B cell (primary cell): ENCODE measurements around the gene MAPK14. TPM values are rescaled to one million over a fixed set of nuclear protein-coding genes. Genes with fewer than 3 reads are reported as not detected.
"Not testable (repeated sequence)": the region's sequence is repeated elsewhere in the genome, so short reads cannot be mapped to it uniquely, and the experiment has no call there.

Experiments used
- ATAC-seq: fragments of 200-7000 bp; cut with Tn5 transposase; one replicate; pipeline ENCODE4 v1.10.0; 2021; ENCODE audit warnings: low read depth, mild to moderate bottlenecking, moderate number of reproducible peaks, moderate library complexity
- CTCF ChIA-PET: fragments of 350-600 bp; sonication (Branson Sonifier 250); formaldehyde crosslinking; loops from one replicate; lab custom pipeline; 2021; ENCODE audit warnings: antibody characterized with exemption, inconsistent platforms; lab: Charles Lee
- POLR2A ChIA-PET: fragments of 350-600 bp; sonication (Branson Sonifier 250); formaldehyde crosslinking; loops from one replicate; lab custom pipeline; 2021; ENCODE audit warnings: antibody characterized with exemption; lab: Charles Lee
- DNase-seq: peaks from one replicate; pipeline ENCODE4 v3.0.0; 2013
- H2AFZ ChIP-seq: 2 replicates; pipeline ENCODE4 v1.6.1; 2012; ENCODE audit warnings: mild to moderate bottlenecking, low read depth, low read length; ENCODE audit not compliant: insufficient read depth, poor library complexity, severe bottlenecking
- H3K27ac ChIP-seq, 2 donors: 1 replicate in 1 of 2; 2 replicates in 1 of 2; pipeline ENCODE4 v1.5.1; 2012 to 2013; ENCODE audit warnings: low read length in 2 of 2, mild to moderate bottlenecking in 2 of 2, moderate library complexity in 1 of 2
- H3K27me3 ChIP-seq, 4 experiments: fragments of 200-600 bp in 1 of 4; sonication (generic) in 1 of 4; replicated peaks in 1 of 4; 1 replicate in 2 of 4; 2 replicates in 2 of 4; pipeline versions ENCODE4 v1.6.1 to v1.7.0; 2013 to 2016; ENCODE audit warnings: low read length in 3 of 4, mild to moderate bottlenecking in 2 of 4, mixed read lengths in 1 of 4, moderate library complexity in 1 of 4; ENCODE audit not compliant: insufficient read depth in 4 of 4, control insufficient read depth in 3 of 4; ENCODE audit errors: control extremely low read depth in 1 of 4
- H3K36me3 ChIP-seq, 2 experiments: replicated peaks in 1 of 2; 1 replicate in 1 of 2; 2 replicates in 1 of 2; pipeline versions ENCODE4 v1.6.1 to v1.7.1; 2013; ENCODE audit warnings: low read length in 1 of 2; ENCODE audit not compliant: insufficient read depth in 2 of 2, control insufficient read depth in 1 of 2; ENCODE audit errors: control extremely low read depth in 1 of 2, extremely low read depth in 1 of 2
- H3K4me1 ChIP-seq, 2 donors: fragments of 200-600 bp in 1 of 2; sonication (generic) in 1 of 2; 1 replicate in 1 of 2; 2 replicates in 1 of 2; pipeline versions ENCODE4 v1.5.1 to v1.6.1; 2013 to 2017; ENCODE audit warnings: low read length in 2 of 2; ENCODE audit not compliant: control insufficient read depth in 2 of 2, insufficient read depth in 2 of 2
- H3K4me2 ChIP-seq: replicated peaks from 2 replicates; pipeline ENCODE3; 2012; ENCODE audit warnings: mild to moderate bottlenecking, low read depth, low read length; ENCODE audit not compliant: poor library complexity, severe bottlenecking
- H3K4me3 ChIP-seq, 5 experiments: fragments of 200-600 bp in 1 of 5; sonication (generic) in 1 of 5; 1 replicate in 3 of 5; 2 replicates in 2 of 5; pipeline versions ENCODE4 v1.5.1 to v1.7.0; 2011 to 2016; ENCODE audit warnings: low read length in 4 of 5, mild to moderate bottlenecking in 4 of 5, low read depth in 2 of 5, control low read depth in 1 of 5, moderate library complexity in 1 of 5; ENCODE audit not compliant: insufficient read depth in 1 of 5; ENCODE audit errors: control extremely low read depth in 1 of 5, extremely low read depth in 1 of 5
- H3K79me2 ChIP-seq: fragments of 200-600 bp; sonication (generic); one replicate; pipeline ENCODE4 v1.6.0; 2016; ENCODE audit warnings: low read length; ENCODE audit not compliant: control insufficient read depth, insufficient read depth
- H3K9ac ChIP-seq: fragments of 200-600 bp; sonication (generic); 2 replicates; pipeline ENCODE4 v1.6.1; 2017; ENCODE audit warnings: mild to moderate bottlenecking, low read length, moderate library complexity
- H3K9me3 ChIP-seq, 3 donors: one replicate each; pipeline versions ENCODE4 v1.6.1 to v1.7.1; 2013; ENCODE audit warnings: low read length in 2 of 3; ENCODE audit not compliant: control insufficient read depth in 2 of 3, insufficient read depth in 1 of 3; ENCODE audit errors: control extremely low read depth in 1 of 3
- H4K20me1 ChIP-seq: 2 replicates; pipeline ENCODE4 v1.6.0; 2012; ENCODE audit warnings: mild to moderate bottlenecking, low read length; ENCODE audit not compliant: insufficient read depth, control insufficient read depth, poor library complexity, severe bottlenecking
- H3K27ac Mint-ChIP-seq: one replicate; pipeline ENCODE4 v1.8.0; 2021; ENCODE audit warnings: mixed read lengths
- H3K27me3 Mint-ChIP-seq: one replicate; pipeline ENCODE4 v1.8.0; 2021; ENCODE audit warnings: mixed read lengths
- H3K4me1 Mint-ChIP-seq: one replicate; pipeline ENCODE4 v1.8.0; 2021; ENCODE audit warnings: mixed read lengths
- H3K4me3 Mint-ChIP-seq: one replicate; pipeline ENCODE4 v1.8.0; 2021; ENCODE audit warnings: mixed read lengths
- H3K9me3 Mint-ChIP-seq: one replicate; pipeline ENCODE4 v1.8.0; 2022; ENCODE audit warnings: mixed read lengths; ENCODE audit not compliant: insufficient read depth
- WGBS: methylation state at CpG from one replicate; pipeline ENCODE4 v1.1.5; 2013; ENCODE audit warnings: missing lambda C conversion rate; ENCODE audit not compliant: insufficient coverage; 5-methylcytosine and 5-hydroxymethylcytosine counted together
- intact Hi-C: fragments of 100-400 bp; cut with micrococcal nuclease; formaldehyde crosslinking; loops from one replicate; pipeline ENCODE4 v1.10.0; 2022
- polyA plus RNA-seq: library from polyadenylated mRNA; depleted of rRNA; stranded (reverse); fragments of >200 nt; gene quantifications from 2 replicates; pipeline ENCODE4 v1.2.3, GENCODE V29; 2012
- total RNA-seq, 2 donors: library from RNA; stranded (reverse); fragments of 120-200 nt in 1 of 2; gene quantifications; 1 replicate in 1 of 2; 2 replicates in 1 of 2; pipeline versions ENCODE4 v1.2.3 to v1.2.4, GENCODE V29; 2013 to 2022
- TF ChIP-seq, protein P1 (sequence below): fragments of 200-600 bp; IDR thresholded peaks from one replicate; pipeline ENCODE4 v1.8.0; 2022; ENCODE audit warnings: antibody characterized with exemption, mild to moderate bottlenecking

MAPK14 gene
- total and polyA plus RNA-seq, 2 donors (not counting 1 experiment from before 2014, with no cell fraction given), result 19.5 to 50.4 TPM

DNA sequence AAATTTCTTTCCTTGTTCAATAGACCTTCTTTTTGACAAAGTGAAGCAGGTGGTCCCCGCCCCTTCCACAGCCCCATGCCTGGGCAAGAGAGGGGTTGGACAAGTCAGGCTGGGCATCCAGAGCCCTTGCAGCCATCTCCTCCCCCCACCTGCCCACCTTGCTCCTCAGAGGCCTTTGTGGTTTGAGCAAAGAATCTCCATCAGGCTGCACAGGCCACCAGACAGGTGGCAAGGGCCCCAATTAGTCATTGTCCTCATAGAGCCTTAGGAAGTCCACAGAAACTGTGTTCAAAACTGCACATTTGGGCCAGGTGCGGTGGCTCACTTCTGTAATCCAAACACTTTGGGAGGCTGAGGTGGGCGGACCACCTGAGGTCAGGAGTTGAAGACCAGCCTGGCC lies 101.2 kb downstream of the MAPK14 start:
- Histone ChIP-seq H3K9me3 (no peaks in the 10 kb centered on the region), H3K27me3 (no peaks in the 10 kb centered on the region), H3K27ac (no peak overlapping the region), H2AFZ (no peak overlapping the region), H3K4me1 (peaks cover 22 to 46% of the 10 kb centered on the region in 2 donors), H4K20me1 (no peaks in the 10 kb centered on the region), H3K79me2 (peaks cover 9% of the 10 kb centered on the region), H3K9ac (no peak overlapping the region), H3K4me2 (no peak overlapping the region), H3K36me3 (peaks cover 0 to 7% of the 10 kb centered on the region in 2 experiments), H3K4me3 (no peak overlapping the region)
- Mint-ChIP-seq H3K9me3 (no peaks in the 10 kb centered on the region), H3K27ac (no peak overlapping the region), H3K4me3 (no peak overlapping the region), H3K4me1 (peaks cover 50% of the 10 kb centered on the region), H3K27me3 (no peaks in the 10 kb centered on the region)
- 100% methylated on average over 2 of the region's 3 CpGs for WGBS
- ChIA-PET CTCF (interaction anchor here (3.4 kb wide), 1 partner anchor 33 kb away, joined by 24 read pairs; no protein-coding TSS in a partner anchor), POLR2A (no interaction called here)
- no peak for ATAC-seq
- DNase-seq, result no peak
- intact Hi-C loops, result no loop called here
- TF ChIP-seq, protein P1, sequence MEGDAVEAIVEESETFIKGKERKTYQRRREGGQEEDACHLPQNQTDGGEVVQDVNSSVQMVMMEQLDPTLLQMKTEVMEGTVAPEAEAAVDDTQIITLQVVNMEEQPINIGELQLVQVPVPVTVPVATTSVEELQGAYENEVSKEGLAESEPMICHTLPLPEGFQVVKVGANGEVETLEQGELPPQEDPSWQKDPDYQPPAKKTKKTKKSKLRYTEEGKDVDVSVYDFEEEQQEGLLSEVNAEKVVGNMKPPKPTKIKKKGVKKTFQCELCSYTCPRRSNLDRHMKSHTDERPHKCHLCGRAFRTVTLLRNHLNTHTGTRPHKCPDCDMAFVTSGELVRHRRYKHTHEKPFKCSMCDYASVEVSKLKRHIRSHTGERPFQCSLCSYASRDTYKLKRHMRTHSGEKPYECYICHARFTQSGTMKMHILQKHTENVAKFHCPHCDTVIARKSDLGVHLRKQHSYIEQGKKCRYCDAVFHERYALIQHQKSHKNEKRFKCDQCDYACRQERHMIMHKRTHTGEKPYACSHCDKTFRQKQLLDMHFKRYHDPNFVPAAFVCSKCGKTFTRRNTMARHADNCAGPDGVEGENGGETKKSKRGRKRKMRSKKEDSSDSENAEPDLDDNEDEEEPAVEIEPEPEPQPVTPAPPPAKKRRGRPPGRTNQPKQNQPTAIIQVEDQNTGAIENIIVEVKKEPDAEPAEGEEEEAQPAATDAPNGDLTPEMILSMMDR, result no peak

GRCh38 chr6:36129334-36129733 lies 101.7 kb downstream of the MAPK14 start:
- H3K4me3 Mint-ChIP-seq, result peak overlapping the region; percentile 37
- WGBS, result no CpG with 5 or more reads among the region's 16 CpGs
- peaks cover 48% of the 10 kb centered on the region for H3K4me1 Mint-ChIP-seq
- H3K27ac Mint-ChIP-seq, H3K27me3 ChIP-seq, H2AFZ ChIP-seq, H3K4me2 ChIP-seq, H3K27me3 Mint-ChIP-seq, ATAC-seq, DNase-seq, H4K20me1 ChIP-seq, H3K36me3 ChIP-seq, H3K4me3 ChIP-seq, H3K79me2 ChIP-seq, H3K27ac ChIP-seq, H3K9ac ChIP-seq, intact Hi-C loops, H3K9me3 Mint-ChIP-seq, H3K9me3 ChIP-seq: not testable (repeated sequence)
- POLR2A ChIA-PET, result interaction anchor here (2.7 kb wide), 1 partner anchor 8 kb away, joined by 15 read pairs; no protein-coding TSS in a partner anchor
- peaks cover 19 to 41% of the 10 kb centered on the region in 2 donors for H3K4me1 ChIP-seq
- CTCF ChIA-PET, result interaction anchor here (0.6 to 3.4 kb wide), 3 partner anchors 8 to 33 kb away, joined by 3 to 24 read pairs (median 6); no protein-coding TSS in a partner anchor
